H7 (cell line): ENCODE data around the gene SUV39H2. TPM values are rescaled to one million over a fixed set of nuclear protein-coding genes. Genes with fewer than 3 reads are reported as not detected.
"Not testable (repeated sequence)": the region's sequence is repeated elsewhere in the genome, so short reads cannot be mapped to it uniquely, and the experiment has no call there.

Experiments
- DNase-seq: peaks from one replicate; pipeline ENCODE4 v3.0.0; 2012
- H3K27me3 ChIP-seq: 2 replicates; pipeline ENCODE4 v1.6.0; 2011; ENCODE audit warnings: mild to moderate bottlenecking, low read length; ENCODE audit not compliant: control insufficient read depth, insufficient read depth
- H3K36me3 ChIP-seq: replicated peaks from 2 replicates; pipeline ENCODE4 v1.5.1; 2011; ENCODE audit warnings: low read length; ENCODE audit not compliant: control insufficient read depth, insufficient read depth
- H3K4me3 ChIP-seq: 2 replicates; pipeline ENCODE4 v1.5.1; 2011; ENCODE audit warnings: low read depth, mild to moderate bottlenecking, control low read depth, low read length, moderate library complexity; ENCODE audit not compliant: insufficient read depth
- total RNA-seq: library from RNA; depleted of rRNA; stranded (reverse); fragments of >200 nt; shearing (Covaris generic); gene quantifications from 2 replicates; pipeline ENCODE4 v1.2.3, GENCODE V29; 2014

The SUV39H2 gene
- total RNA-seq, 1 experiment from 2014 or later, result 26.8 TPM

- no peaks in the 10 kb centered on the region for H3K27me3 ChIP-seq
- H3K4me3 ChIP-seq, result no peak overlapping the region
- H3K36me3 ChIP-seq, result no peaks in the 10 kb centered on the region; the same call in 1 of the 2 replicates
- DNase-seq, result no peak
Measured at GRCh38 chr10:14858338-14858960, 20.2 kb upstream of the SUV39H2 start.

- Histone ChIP-seq H3K36me3 (no peaks in the 10 kb centered on the region; the same call in 1 of the 2 replicates), H3K27me3 (no peaks in the 10 kb centered on the region)
- no peak for DNase-seq
Measured at GRCh38 chr10:14859043-14859442, 19.6 kb upstream of the SUV39H2 start.

GRCh38 chr10:14859775-14860174, 18.9 kb upstream of the SUV39H2 start:
- DNase-seq, result no peak
- H3K27me3 ChIP-seq, result no peaks in the 10 kb centered on the region
- no peak overlapping the region for H3K4me3 ChIP-seq
- H3K36me3 ChIP-seq, result no peaks in the 10 kb centered on the region; the same call in 1 of the 2 replicates

More at GRCh38 chr10:14859043-14859442, 19.6 kb upstream of the SUV39H2 start:
- H3K4me3 ChIP-seq, result no peak overlapping the region

- H3K36me3 ChIP-seq, result no peaks in the 10 kb centered on the region; the same call in 1 of the 2 replicates
- no peak for DNase-seq
- H3K4me3 ChIP-seq, result no peak overlapping the region
Measured at GRCh38 chr10:14860791-14861190, 17.9 kb upstream of the SUV39H2 start.

GRCh38 chr10:14864466-14864865, 14.2 kb upstream of the SUV39H2 start:
- not testable (repeated sequence) for H3K27me3 ChIP-seq, H3K36me3 ChIP-seq, DNase-seq, H3K4me3 ChIP-seq

More at GRCh38 chr10:14860791-14861190, 17.9 kb upstream of the SUV39H2 start:
- no peaks in the 10 kb centered on the region for H3K27me3 ChIP-seq

- H3K27me3 ChIP-seq, DNase-seq, H3K36me3 ChIP-seq, H3K4me3 ChIP-seq: not testable (repeated sequence)
Measured at GRCh38 chr10:14864871-14865270, 13.8 kb upstream of the SUV39H2 start.

GRCh38 chr10:14873090-14873760, 5.4 kb upstream of the SUV39H2 start:
- Histone ChIP-seq H3K4me3 (no peak overlapping the region), H3K36me3 (0 out of 2 replicates have a peak, but pooled peaks cover 1% of the 10 kb centered on the region), H3K27me3 (no peaks in the 10 kb centered on the region)
- DNase-seq, result no peak

GRCh38 chr10:14875941-14876340, 2.7 kb upstream of the SUV39H2 start:
- no peak for DNase-seq
- H3K27me3 ChIP-seq, result no peaks in the 10 kb centered on the region
- H3K4me3 ChIP-seq, result no peak overlapping the region
- H3K36me3 ChIP-seq, result no peaks in the 10 kb centered on the region

GRCh38 chr10:14876764-14877163, 1.9 kb upstream of the SUV39H2 start:
- H3K4me3 ChIP-seq, result no peak overlapping the region
- no peaks in the 10 kb centered on the region; the same call in 1 of the 2 replicates for H3K36me3 ChIP-seq
- no peak for DNase-seq
- no peaks in the 10 kb centered on the region for H3K27me3 ChIP-seq

- H3K4me3 ChIP-seq, result peak overlapping the region; percentile 83
- H3K36me3 ChIP-seq, result no peaks in the 10 kb centered on the region; the same call in 1 of the 2 replicates
- peak; percentile 52 for DNase-seq
- H3K27me3 ChIP-seq, result no peaks in the 10 kb centered on the region
Measured at GRCh38 chr10:14879124-14879927, 660 bp downstream of the SUV39H2 start.

GRCh38 chr10:14879928-14880193, 1.2 kb downstream of the SUV39H2 start:
- no peaks in the 10 kb centered on the region for H3K27me3 ChIP-seq
- DNase-seq, result no peak
- H3K4me3 ChIP-seq, result peak overlapping the region; percentile 83
- no peaks in the 10 kb centered on the region; the same call in 1 of the 2 replicates for H3K36me3 ChIP-seq

- peak overlapping the region; percentile 83 for H3K4me3 ChIP-seq
- H3K27me3 ChIP-seq, result no peaks in the 10 kb centered on the region
- DNase-seq, result peak; percentile 42
- H3K36me3 ChIP-seq, result no peaks in the 10 kb centered on the region; the same call in 1 of the 2 replicates
Measured at GRCh38 chr10:14880229-14880628, 1.6 kb downstream of the SUV39H2 start.

GRCh38 chr10:14884082-14884481, 5.4 kb downstream of the SUV39H2 start:
- Histone ChIP-seq H3K36me3 (peaks cover 2% of the 10 kb centered on the region), H3K27me3 (no peaks in the 10 kb centered on the region), H3K4me3 (no peak overlapping the region)
- DNase-seq, result no peak

GRCh38 chr10:14889318-14889717, 10.7 kb downstream of the SUV39H2 start:
- no peak overlapping the region for H3K4me3 ChIP-seq
- H3K36me3 ChIP-seq, result peaks cover 2% of the 10 kb centered on the region; the same call in 1 of the 2 replicates
- DNase-seq, result peak; percentile 49
- no peaks in the 10 kb centered on the region for H3K27me3 ChIP-seq

GRCh38 chr10:14891151-14891550, 12.5 kb downstream of the SUV39H2 start:
- H3K27me3 ChIP-seq, result no peaks in the 10 kb centered on the region
- no peak overlapping the region for H3K4me3 ChIP-seq
- H3K36me3 ChIP-seq, result peaks cover 2% of the 10 kb centered on the region; the same call in 1 of the 2 replicates
- DNase-seq, result no peak
